ENCODE results near the gene IL16.

IL16 gene

DNA sequence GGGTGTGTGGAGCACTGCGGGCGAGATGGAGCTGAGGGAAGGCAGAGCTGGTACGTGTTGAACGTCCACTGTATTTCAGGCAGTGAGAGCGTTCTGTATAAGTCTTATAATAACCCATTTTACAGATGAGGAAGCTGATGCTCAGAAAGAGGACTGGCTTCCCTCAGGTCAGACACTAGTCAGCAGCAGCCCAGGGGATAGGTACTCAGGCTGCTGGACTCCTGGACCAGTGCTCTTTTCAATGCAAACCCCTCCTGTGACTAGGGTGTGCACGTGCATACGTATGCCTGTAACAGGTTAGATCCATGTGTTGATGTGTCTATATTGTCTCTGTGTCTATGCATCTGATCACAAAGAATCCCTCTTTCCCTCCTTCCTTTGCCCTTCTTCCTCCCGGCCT lies 8.3 kb upstream of the IL16 start:
- no peak overlapping the region for H3K4me3 ChIP-seq (ENCODE audit: low read depth, low read length)
- DNase-seq (ENCODE audit: low read depth) = no peak
- TF ChIP-seq, protein P1, sequence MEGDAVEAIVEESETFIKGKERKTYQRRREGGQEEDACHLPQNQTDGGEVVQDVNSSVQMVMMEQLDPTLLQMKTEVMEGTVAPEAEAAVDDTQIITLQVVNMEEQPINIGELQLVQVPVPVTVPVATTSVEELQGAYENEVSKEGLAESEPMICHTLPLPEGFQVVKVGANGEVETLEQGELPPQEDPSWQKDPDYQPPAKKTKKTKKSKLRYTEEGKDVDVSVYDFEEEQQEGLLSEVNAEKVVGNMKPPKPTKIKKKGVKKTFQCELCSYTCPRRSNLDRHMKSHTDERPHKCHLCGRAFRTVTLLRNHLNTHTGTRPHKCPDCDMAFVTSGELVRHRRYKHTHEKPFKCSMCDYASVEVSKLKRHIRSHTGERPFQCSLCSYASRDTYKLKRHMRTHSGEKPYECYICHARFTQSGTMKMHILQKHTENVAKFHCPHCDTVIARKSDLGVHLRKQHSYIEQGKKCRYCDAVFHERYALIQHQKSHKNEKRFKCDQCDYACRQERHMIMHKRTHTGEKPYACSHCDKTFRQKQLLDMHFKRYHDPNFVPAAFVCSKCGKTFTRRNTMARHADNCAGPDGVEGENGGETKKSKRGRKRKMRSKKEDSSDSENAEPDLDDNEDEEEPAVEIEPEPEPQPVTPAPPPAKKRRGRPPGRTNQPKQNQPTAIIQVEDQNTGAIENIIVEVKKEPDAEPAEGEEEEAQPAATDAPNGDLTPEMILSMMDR (IDR thresholded peaks at IDR 0.05; ENCODE audit: low read depth, low read length, missing control alignments) = no peak
- in situ Hi-C loops (cut with HindIII; ENCODE audit: low sequenced_read_pairs) = no loop called here

GRCh38 chr15:81189583-81190283 lies 6.9 kb upstream of the IL16 start:
- in situ Hi-C loops (cut with HindIII; ENCODE audit: low sequenced_read_pairs) = no loop called here
- no peak for DNase-seq (ENCODE audit: low read depth)
- TF ChIP-seq, protein P1 (IDR thresholded peaks at IDR 0.05; ENCODE audit: low read depth, low read length, missing control alignments) = no peak
- no peak overlapping the region for H3K4me3 ChIP-seq (ENCODE audit: low read depth, low read length)

DNA sequence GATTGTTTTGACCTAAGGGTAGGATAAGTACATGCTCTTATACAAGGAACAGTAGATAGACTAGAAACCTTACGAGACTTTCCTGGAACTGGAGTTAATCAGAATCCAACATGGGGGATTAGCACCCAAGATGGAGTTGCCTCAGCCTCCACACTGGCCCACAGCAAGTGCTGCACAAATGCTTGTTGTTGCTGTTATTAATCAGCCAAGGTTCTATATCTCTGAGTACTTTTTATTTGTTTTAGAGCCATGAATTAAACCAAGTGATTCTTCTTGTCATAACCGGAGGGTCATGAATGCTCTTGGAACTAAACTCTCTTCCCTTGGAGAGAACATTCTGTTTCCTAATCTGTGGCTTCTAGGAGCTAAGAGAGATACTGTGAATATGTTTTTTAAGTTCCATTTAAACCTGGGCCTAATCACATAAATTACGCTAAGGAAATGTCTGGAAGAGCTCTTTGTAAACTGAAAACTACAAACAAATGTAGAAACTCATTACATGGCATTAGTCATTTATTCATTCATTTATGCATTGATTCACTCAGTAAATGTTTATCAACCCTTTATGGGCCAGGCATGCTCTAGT lies 5.7 kb upstream of the IL16 start:
- no peak for DNase-seq (ENCODE audit: low read depth)
- H3K4me3 ChIP-seq (ENCODE audit: low read depth, low read length) = no peak overlapping the region
- in situ Hi-C loops (cut with HindIII; ENCODE audit: low sequenced_read_pairs) = no loop called here
- TF ChIP-seq, protein P1 (IDR thresholded peaks at IDR 0.05; ENCODE audit: low read depth, low read length, missing control alignments) = no peak

DNA sequence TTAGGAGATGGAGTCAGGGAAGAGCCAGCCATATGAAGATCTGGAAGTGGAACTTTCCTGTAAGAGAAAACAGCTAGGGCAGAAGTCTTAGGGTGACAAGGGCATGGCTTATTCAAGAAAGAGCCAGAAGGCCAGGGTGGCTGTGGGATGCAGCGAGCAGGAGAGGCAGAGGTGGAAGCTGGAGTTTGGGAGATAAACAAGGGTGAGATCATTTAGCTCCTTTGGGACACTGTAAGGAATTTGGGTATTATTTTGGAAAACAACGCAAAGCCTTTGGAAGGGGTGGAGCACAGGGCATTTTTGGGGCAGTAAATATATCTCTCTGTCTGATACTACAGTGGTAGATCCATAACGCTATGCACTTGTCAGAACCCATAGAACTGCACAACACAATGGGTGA lies 5.0 kb upstream of the IL16 start:
- in situ Hi-C loops (cut with HindIII; ENCODE audit: low sequenced_read_pairs) = no loop called here
- H3K4me3 ChIP-seq (ENCODE audit: low read depth, low read length) = no peak overlapping the region
- TF ChIP-seq, protein P1 (IDR thresholded peaks at IDR 0.05; ENCODE audit: low read depth, low read length, missing control alignments) = no peak
- DNase-seq (ENCODE audit: low read depth) = no peak

- H3K4me3 ChIP-seq (ENCODE audit: low read depth, low read length) = no peak overlapping the region
- TF ChIP-seq, protein P1 (IDR thresholded peaks at IDR 0.05; ENCODE audit: low read depth, low read length, missing control alignments) = no peak
- DNase-seq (ENCODE audit: low read depth) = no peak
- in situ Hi-C loops (cut with HindIII; ENCODE audit: low sequenced_read_pairs) = no loop called here
These were observed 2.0 kb upstream of the IL16 start for GRCh38 chr15:81194723-81195122.

DNA sequence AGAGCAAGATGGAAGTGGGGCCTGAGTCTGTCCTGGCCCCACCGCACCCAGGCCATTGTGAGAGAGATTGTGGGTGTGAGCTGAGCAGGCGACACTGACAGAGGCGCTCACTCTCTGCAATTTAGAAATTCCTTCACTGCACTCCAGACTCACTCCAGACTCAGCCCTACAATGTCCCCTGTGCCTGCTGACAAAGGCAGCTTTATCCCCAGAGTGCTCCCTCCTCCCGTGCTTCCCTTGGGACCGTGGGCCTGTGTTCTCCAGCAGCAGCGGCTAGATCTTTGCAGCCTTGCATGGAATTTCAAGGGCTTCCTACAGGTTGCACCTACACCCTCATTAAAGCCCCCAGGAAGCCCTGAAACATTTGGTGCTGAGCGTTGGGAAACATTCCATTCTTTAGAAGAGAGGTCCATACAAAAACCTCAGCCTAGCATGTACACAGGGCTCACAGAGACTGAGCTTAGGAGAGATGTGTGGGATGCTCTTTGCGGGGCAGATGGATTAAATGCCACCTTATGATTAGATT lies 1.3 kb upstream of the IL16 start:
- in situ Hi-C loops (cut with HindIII; ENCODE audit: low sequenced_read_pairs) = no loop called here
- no peak overlapping the region for H3K4me3 ChIP-seq (ENCODE audit: low read depth, low read length)
- DNase-seq (ENCODE audit: low read depth) = no peak
- TF ChIP-seq, protein P1 (IDR thresholded peaks at IDR 0.05; ENCODE audit: low read depth, low read length, missing control alignments) = no peak

Measured in astrocyte of the cerebellum (primary cell).